T follicular helper cell (primary cell): ENCODE measurements around the gene YKT6.
"Not testable (repeated sequence)": the region's sequence is repeated elsewhere in the genome, so short reads cannot be mapped to it uniquely, and the experiment has no call there.

Experiments
- DNase-seq: peaks from one replicate; pipeline ENCODE4 v3.0.0-alpha.2; 2020; ENCODE audit warnings: low read depth

YKT6 gene

DNA sequence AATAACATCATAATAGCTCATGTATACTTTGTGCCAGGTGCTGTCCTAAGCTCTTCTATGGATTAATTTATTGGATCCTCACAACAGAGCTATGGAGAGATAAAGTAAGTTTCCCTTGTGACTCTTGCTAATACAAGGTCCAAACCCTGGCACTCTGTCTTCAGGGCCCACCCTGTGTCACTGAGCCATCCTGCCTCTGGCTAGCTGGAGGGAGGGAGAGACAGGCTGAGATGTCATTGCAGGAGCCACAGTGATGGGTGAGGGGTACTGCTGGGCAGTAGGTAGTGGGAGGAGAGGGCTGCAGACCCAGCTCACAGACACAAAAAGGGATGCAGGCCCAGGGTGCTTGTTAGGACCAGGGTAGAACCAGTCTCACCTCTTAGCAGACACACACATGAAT, 28.4 kb upstream of the YKT6 start:
- DNase-seq = no peak

DNA sequence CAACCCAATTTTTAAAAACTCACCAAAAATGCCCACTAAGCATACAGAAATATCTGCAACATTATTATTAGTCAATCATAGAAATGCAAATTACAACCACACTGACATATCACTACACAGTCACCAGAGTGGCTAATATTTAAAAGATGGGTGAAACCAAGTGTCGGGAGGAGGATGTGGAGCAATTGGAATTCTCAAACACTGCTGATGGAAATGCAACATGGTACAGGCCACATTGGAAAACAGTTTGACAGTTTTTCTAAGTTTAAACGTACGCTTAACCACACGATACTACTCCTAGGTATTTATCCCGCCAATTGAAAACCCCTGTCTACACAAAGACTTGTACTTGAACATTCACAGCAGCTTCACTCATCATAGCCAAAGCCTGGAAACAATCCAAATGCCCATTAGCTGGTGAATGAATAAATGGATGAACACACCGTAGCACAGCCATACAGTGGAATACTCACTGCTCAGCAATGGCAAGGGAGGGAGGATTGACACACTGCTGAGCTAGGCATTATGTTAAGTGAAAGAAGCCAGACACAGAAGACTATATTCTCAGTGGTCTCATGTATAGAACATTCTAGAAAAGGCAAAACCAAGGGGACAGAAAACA, 27.9 kb upstream of the YKT6 start:
- DNase-seq = no peak

DNA sequence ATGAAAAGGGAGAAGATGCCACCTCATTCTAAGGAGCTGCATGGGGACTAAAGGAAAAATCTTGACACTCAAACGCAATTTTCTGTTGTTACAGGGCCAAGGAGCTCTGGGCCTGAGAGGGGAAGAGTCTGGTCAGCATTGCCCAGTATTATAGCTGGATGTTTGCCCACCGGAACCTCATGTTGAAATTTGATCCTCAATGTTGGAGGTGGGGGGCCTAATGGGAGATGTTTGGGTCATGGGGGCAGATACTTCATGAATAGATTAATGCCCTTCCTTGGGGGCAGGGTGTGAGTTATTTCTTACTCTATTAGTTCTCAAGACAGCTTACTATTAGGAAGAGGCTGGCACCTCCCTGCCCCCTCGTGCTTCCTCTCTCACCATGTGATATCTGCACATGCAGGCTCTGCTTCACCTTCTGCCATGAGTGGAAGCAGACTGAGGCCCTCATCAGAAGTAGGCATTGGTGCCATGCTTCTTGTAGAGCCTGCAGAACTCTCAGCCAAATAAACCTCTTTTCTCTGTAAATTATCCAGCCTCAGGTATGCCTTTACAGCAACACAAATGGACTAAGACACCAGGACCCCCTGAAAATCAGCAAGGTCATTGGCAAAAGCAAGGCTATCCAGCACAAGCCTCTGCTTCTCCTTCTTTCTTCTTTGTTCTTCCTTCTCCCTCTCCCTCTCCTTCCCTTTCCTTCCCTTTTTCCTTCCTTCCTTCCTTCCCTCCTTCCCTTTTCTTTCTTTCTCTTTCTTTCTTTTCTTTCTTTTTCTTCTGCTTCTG, 26.7 kb upstream of the YKT6 start:
- DNase-seq = no peak

DNA sequence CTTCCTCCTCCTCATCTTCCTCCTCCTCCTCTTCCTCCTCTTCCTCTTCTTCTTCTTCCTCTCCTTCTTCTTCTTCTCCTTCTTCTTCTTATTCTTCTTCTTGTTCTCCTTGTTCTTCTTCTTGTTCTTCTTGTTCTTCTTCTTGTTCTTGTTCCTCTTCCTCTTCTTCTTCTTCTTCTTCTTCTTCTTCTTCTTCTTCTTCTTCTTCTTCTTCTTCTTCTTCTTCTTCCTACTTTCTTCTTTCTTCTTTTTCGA, 26.2 kb upstream of the YKT6 start:
- not testable (repeated sequence) for DNase-seq

DNA sequence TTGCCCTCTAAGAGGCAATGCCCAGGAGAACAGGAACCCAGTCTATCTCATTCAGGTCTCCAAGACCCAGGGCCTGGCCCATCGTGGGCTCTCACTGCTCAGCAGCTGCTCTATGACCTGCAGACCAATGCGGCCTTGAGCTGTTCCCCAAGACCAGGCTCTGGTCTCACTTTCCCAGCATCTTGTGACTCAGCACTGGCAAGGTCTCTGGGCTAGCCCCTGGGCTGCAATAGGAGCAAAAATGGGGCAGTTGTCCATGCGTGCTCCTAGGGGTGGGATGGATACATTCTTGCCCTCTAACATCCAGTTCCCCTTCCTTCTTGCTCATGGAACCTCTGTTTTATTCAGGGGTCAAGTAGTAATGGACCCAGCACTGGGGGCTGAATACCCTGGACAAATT, 25.0 kb upstream of the YKT6 start:
- DNase-seq = no peak

DNA sequence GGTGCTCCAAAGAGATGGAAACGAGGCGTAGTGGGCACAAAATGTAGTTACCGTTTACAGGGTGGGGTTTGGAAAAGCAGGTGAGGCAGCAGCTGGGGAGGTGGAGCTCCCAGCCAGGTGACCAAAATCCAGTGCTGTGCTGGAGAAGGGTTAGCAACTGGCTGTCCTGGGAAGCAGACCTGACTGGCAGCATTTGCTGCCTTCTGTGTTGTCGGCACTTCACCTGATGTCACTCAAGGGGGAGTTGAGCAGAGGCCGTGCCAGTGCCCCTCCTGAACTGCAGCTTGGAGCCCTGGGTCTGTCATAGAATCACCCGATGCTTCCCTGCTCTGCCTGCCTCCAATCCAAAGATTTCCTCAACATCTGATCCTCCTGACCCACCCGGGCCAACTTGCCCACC, 24.3 kb upstream of the YKT6 start:
- DNase-seq = no peak

DNA sequence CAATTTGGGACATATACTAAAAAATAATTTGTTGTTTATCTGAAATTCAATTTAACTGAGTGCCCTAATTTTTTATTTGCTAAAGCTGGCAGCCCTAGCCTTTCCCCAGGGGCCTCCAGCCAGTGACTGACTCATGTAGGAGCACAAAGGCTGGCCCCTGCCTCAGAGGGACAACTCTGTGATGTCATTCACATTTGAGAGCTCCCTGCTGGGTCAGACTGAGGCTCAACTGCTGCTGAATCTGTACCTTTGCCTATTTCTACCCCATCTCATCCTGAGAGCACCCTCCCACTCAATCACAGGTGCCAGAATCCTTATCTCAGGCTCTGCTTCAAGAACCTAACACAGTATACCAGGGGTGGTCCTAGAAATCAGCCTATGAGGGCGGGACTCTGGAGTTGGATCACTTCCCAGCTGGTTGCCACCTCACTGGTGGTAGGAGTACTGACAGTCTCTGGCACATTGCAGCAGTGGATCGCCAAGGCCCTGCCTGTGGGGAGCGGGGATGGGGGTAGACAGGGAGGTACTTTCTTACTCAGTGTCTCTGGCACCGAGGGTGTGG, 23.1 kb upstream of the YKT6 start:
- DNase-seq = no peak

DNA sequence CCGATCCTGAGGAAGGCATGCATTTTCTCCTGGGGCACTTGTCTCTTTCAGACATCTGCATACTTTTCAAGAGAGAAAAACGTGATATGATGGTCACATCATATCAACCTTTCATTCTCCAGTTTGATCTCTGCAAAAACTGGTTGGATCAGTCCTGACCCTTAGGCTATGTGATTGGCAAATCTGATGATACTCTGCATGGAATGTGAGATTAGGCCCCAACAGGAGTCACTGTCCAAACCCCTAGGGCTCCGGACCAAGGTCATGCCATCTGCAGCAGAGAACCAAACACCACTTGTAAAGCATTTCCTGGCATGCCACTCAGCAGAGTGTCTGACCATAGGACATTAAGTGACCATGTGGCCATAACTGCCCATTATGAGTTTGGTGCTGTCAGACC, 20.1 kb upstream of the YKT6 start:
- no peak for DNase-seq

DNA sequence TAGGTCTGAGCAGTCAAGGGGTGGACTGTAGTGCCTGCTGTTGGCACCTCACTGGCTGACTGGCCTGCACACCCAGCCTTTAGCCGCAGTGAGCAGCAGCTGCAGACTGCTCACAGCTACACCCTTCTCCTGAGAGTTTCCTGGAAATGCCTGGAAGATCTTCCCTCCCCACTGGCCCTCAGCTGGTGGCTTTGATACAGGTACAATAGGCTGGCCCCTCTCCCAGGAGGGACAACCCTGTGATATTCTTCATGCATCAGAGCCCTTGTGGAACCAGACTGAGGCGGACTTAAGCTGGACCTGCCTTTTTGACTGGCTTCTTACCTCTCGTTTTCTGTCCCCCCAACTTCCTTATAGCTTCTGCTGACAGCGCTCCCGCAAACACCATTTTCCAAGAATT, 18.0 kb upstream of the YKT6 start:
- no peak for DNase-seq

DNA sequence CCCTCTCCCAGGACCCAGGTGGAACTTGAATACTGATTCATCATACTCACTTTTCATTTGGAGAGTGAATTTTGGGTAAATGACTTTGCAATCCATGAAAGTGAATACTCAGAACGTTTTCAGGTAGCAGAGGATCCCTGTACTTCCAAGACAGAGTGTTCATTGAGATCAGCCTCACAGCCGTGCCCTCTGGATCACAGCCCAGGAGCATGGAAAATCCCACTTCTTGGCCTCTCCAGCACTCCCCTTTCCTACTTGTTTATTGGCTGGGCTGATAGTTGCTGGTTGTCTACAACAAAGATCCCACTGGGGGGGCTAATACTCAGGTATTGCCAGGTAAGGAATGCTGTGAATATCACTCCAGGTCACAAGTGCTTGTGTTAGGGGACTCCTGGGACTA, 17.4 kb upstream of the YKT6 start:
- no peak for DNase-seq

DNA sequence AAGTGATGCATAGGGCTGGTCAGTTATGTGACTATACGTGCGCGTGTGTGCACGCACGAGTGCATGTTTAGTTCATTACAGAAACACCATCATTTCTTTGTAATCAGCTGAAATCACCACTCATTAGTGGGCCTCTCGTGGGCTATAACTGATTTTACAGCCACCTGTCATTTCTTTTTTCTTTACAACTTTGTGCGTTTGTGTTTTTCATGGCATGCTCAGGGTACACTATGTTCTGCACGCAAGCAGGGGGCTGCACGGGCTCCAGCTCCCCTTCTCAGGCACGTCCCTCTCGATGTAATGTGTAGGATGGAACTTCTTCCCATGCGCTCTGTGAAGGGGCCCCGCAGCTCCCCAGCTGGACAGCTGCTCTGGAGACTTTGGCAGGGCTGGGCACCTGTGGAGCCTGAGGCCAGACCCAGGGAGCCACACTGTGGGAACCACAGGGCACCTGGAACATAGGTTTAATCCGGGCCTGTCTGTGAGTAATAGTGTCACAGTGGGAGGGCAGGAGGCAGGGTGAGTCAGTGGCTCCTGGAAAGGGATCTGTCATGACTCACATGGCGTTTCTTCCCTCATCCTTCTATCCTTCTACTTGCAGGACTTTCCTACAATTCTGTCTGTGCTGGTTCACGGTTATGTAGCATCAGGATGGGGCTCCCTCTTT, 16.4 kb upstream of the YKT6 start:
- no peak for DNase-seq

DNA sequence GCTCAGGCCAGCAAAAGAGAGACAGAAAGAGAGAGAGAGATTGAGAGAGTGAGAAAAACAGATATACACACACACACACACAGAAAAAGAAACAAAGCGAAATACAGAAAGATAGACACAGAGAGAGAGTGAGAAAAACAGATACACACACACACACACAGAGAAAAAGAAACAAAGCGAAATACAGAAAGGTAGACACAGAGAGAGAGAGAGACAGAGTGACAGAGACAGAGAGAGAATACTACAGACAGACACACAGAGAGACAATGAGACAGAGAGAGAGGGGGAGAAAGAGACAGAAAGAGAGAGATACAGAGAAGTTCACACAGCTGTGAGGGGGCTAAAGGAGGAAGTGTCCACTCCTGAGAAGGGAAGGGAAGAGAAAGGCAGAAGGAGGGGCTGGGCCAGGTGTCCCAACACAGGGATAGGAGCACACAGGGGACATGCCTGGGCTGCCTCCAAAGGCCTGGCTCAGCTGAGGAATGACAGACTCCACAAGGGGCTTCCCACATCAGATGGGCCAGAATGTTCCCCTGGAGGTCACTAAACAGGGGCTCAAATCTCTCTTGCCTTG, 15.8 kb upstream of the YKT6 start:
- DNase-seq = no peak

DNA sequence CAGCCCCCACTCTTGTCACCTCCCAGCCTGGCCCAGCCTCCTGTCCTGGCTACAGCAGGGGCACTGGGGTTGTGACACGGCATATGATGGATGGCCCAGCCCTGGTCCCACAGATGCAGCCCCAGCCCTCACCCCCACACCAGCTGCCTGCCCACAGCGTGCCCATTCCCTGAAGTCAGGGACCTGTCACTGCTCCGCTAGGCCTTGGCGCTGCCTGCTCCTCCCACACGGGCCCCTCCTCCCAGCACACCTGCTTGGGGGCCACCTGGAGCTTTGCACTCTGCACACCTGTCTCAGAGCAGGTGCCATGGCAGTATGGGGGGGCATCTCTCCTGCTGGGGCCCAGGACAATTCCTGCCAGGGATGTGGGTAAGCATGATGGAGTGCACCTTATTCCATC, 15.0 kb upstream of the YKT6 start:
- DNase-seq = no peak

DNA sequence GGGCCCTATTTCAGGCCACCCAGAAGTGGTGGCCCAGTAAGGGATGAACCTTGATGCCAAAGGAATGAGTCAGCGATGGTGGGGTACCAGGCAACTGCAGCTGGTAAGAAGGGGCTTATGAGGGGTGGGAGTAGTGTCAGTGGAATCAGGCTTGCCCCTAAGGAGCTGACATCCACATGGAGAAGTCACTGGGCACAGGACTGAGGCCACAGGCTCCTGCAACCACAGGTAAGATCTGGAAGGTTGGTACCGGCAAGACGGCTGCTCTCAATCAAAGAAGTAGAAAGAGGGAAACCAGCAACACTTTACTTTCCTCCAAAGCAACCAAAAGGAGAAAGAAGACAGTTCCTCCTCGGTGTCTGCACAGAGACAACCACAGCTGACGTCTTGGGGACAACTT, 14.0 kb upstream of the YKT6 start:
- no peak for DNase-seq

DNA sequence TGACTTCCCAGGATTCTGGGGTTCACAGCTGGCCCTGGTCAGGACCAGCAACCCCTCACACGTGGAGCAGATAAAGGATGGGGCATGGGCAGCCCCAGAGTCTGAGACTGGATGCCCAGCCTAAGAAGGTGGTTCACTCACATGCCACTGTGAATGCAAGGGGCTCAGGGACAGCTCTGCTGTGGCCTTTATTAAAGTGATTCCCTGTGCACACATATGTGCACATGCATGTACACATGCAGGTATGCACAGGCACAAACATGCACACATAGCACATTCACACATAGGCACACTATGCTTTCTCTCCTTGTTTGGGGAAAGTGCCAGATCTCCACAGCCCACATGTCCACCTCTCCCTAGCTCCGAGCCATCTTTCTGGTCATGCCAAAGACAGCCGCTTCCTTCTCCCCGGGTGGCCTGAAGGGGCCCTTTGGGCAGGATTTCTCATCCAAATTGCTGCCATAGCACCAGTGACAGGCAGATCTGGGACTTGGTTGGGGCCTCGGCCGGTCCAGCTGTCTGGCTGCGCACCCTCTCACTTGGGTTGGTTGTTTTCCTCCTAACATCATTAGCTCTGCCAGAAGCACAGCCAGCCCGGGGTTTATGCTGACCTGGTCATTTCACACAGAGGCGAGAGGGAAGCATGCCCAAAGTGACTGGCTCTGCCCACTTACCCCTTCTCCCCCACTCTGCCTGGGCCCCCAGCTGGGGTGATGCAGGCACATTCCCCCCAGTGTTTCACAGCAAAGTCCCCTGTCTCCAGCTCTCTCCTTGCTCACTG, 13.0 kb upstream of the YKT6 start:
- DNase-seq = no peak

DNA sequence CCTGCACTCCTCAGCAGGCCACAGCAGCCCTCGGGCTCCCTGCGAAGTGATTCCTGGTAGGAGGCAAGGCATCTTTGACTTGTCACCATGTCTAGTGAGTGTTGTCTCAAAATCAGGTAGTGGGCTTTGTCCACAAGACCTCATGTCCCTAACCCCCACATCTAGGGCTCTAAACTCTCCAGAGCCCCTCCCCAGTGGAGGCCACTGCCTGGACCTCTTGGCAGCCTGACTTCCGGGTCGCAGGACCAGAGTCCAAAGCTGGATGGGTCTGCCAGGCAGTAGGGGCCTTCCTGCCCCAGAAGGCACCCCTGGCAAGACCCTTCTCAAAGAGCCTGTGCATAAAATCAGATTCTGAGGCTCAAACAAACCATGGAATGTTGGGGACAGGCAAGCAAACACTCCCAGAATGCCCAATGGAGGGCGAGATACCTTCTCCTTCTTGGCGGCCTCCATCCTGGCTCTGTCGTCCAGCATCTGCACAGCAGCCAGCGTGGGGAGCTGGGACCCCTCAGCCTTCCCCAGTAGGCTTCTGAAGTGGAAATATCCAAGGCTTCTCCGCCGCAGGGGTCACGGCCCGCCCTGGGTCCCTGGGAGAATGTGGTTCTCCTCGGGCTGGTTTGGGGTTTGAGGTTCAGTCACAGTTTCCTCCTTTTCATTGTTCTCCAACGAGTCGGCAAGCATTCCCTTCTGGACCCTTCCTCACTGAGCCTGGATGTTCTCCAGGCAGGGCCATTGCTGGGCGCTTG, 12.1 kb upstream of the YKT6 start:
- no peak for DNase-seq

DNA sequence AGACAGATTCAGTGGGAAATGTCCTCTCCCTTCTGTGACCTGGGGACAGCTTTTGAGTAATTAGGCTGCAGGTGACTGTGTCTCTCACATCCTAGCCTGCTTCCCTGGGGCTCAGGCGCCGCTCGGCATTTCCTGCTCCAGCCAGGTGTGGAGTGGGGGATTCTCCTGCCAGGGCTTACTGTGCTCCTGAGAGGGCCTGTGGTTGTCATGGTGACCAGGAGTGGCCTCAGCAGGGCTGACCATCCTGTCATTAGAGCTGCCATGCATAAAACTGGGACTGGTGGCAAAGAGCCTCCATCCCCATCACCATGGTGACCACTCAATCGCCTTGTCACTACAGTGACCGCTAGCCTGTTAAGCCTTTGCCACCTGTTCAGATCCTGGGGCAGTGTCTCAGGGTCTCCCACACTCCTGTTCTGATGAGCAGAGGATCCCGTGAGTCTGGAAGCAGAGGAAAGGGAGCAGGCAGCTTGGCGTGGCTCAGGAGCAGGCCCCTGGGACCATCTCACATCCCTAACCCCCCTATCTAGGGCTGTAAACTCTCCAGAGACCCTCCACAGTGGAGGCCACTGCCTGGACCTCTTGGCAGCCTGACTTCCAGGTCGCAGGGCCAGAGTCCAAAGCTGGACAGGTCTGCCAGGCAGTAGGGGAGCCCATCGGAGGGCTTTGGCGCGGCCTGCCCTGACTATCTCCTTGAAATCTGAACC, 11.3 kb upstream of the YKT6 start, which contains the start of gene GCK:
Gene GCK (minus strand): TSS at position 154 of the 707 bp plus-strand sequence. CDS start 486 bp downstream, outside the sequence.
- no peak for DNase-seq

DNA sequence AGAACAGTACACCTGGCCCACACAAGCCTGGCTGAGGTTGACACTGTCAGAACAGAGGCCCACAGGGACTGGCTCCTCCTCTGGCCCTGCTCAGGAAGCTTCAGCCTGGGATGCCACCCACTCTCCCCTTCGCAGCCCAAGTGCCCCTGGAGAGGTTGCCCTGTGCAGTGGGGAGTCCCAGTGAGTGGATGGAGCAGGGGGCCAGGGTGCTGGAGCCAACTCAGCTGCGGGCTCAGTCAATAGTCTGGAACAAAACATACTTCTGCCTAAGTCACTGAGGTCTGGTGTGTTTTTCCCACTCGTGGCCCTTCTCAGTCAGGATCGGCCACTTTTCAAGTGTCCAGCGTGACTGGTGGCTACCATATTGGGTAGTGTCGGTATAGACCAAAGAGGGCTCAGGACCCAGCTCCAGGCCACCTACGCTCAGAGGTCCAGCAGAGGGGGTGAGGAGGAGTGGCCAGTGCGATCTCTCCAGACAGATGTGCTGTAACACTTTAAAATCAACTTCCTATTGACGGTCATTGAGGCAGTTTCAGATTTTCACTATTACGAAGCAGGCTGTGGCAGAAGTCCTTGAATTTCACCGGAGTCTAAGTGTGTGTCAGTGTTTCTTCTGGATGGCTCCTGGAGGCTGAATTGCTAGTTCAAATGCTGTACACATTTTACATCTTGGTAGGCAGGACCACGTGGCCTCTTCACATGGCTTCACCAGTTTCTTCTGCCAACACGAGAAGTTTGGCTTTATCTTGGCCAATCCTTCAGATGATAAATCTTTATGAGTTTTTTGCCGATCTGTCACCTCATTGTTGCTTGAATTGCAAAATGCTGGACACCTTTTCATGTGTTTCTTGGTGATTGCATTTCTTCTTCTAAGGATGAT, 10.5 kb upstream of the YKT6 start:
- no peak for DNase-seq

DNA sequence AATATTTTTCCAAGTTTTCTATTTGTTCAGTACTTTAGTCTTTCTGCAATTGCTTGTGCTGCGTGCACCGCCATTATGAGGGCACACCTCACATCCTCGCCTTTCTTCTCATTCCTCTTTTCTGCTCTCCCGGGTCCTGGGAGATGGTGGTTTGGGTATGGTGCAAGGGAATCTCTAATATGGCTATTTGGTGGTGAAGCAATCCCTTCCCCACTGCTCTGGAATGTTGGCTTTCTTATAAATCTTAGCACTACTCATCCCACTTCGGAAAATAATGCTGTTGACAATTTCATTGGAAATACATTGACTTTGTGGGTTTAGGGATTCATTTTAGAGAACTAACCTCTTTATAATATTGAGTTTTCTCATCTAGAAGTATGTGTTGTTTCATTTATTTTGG, 9.6 kb upstream of the YKT6 start:
- no peak for DNase-seq
